Measurements from ENCODE around the gene TNMD.

Gene TNMD

DNA sequence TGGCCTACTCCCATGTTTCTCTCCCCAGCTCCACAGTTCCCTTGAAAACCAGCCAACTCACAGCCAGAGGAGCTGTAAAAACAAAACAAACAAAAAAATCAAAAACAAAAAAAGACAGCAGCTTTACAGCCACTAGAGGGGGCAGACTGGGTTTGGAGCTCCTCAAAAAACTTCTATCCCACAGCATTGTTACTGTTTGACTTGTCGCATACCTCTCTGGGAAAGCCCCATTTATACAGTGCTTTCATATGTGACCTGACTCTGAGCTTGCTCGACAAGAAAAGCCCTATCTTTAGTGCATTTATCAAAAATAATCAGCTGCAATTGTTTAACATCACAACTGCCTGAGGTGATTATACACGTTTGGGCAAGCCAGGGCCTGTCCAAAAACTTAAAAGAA is 30.3 kb downstream of the TNMD start:
- POLR2A ChIA-PET, result interaction anchor here (0.5 kb wide), 1 partner anchor 36 kb away, joined by 6 read pairs; no protein-coding TSS in a partner anchor
- TF ChIP-seq CTCF (IDR thresholded peaks at IDR 0.05; ENCODE audit: control extremely low read depth, extremely low read depth, low read depth, missing control alignments), result peak; percentile 32
- peak; percentile 38 for DNase-seq (ENCODE audit: extremely low spot score)
- CTCF ChIA-PET, result interaction anchor here (1.0 to 1.6 kb wide), 5 partner anchors 11 to 24 kb away, joined by 3 to 6 read pairs (median 5); no protein-coding TSS in a partner anchor

- DNase-seq (ENCODE audit: extremely low spot score), result no peak
- ChIA-PET POLR2A (no interaction called here), CTCF (no interaction called here)
- TF ChIP-seq CTCF (IDR thresholded peaks at IDR 0.05; ENCODE audit: control extremely low read depth, extremely low read depth, low read depth, missing control alignments), result no peak
These were observed 38.3 kb downstream of the TNMD start for GRCh38 chrX:100623001-100623400.

DNA sequence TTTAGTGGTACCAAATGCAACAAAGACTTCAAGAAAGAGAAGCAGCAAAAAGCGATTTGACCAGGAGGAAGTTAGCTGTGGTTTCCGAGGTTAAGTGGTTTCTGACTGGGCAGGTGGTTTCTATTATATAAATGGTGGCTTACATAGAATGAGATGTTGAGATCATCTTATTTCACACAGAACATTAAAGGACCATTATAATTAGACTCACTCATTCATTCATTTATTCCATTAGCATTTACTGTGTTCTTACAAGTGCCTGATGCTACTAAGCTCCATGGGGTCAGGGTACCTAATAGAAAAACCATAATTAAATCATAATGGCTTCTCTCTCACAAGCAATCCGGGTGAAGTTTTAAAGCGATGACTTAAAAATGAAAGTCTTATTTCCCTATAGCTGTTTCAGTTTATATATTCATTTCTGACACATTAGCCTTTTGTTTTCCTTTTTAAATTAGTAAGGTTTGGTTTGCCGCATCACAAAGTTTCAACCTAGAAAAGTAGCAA is 41.3 kb downstream of the TNMD start:
- ChIA-PET CTCF (interaction anchor here (1.0 to 1.8 kb wide), 4 partner anchors 11 to 114 kb away, joined by 3 to 5 read pairs (median 3); partner anchors contain the start of gene SRPX2), POLR2A (no interaction called here)
- DNase-seq (ENCODE audit: extremely low spot score), result peak; percentile 45
- TF ChIP-seq CTCF (IDR thresholded peaks at IDR 0.05; ENCODE audit: control extremely low read depth, extremely low read depth, low read depth, missing control alignments), result no peak

- POLR2A ChIA-PET, result no interaction called here
- CTCF ChIA-PET, result no interaction called here
- DNase-seq (ENCODE audit: extremely low spot score), result no peak
These were observed 50.3 kb downstream of the TNMD start for GRCh38 chrX:100635040-100635439.

DNA sequence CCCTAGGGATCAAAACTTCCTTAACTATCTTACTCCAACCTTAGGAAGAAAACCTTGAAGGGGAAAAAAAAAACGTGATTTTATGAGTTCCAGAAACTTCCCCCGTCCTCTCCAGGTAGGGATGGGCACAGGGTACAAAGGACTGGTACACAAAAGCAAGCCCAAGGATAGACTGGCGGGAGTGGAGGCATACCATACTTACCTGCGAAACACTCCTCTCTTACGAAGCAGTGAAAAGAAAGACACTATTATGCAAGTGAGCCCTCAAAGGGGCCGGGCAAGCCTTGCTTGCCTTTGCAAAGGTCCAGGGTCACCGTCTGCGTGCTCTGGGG is 51.2 kb downstream of the TNMD start:
- no peak for TF ChIP-seq CTCF (IDR thresholded peaks at IDR 0.05; ENCODE audit: control extremely low read depth, extremely low read depth, low read depth, missing control alignments)
- CTCF ChIA-PET, result no interaction called here
- no peak for DNase-seq (ENCODE audit: extremely low spot score)
- POLR2A ChIA-PET, result no interaction called here

More at GRCh38 chrX:100635040-100635439, 50.3 kb downstream of the TNMD start:
- no peak for TF ChIP-seq CTCF (IDR thresholded peaks at IDR 0.05; ENCODE audit: control extremely low read depth, extremely low read depth, low read depth, missing control alignments)

DNA sequence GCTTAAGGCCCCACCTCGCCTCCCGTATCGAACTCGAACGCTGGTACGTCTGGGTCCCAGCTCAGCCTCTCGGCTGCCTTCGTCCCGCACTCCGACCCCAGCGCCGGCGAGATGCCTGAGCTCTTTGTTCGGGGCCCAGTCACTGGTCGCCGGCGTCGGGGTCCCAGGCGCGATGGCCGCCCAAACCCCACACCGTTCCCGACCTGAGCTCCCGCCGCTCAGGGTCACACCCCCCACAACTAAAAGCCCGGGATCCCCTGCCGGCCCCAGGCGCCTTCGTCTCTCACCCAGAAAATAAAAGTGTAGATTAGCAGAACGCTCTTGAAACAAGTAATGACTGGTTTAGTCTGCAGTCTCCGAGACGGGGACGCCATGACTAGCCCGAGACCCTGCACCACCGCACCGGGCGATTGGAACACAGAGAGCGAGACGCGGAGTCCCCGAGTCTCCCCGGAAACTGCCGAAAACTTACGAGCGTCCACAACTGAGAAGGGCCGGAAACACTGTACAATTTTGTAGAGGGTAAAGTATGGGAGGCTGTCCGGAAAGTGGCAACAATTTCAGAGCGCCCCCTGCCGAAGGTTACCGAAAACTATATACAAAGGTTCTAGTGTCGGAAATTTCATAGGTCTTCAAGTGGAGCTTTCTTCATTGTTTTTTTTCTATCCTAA is 51.7 kb downstream of the TNMD start, which contains the start of gene TSPAN6:
Gene TSPAN6 (minus strand): TSS at position 486 of the 671 bp plus-strand sequence. CDS start 112 bp downstream, at position 374.
- CTCF ChIA-PET, result interaction anchor here (0.8 to 2.2 kb wide), 5 partner anchors 11 to 132 kb away, joined by 3 to 6 read pairs (median 5); no protein-coding TSS in a partner anchor
- peak; percentile 25 for TF ChIP-seq CTCF (IDR thresholded peaks at IDR 0.05; ENCODE audit: control extremely low read depth, extremely low read depth, low read depth, missing control alignments)
- POLR2A ChIA-PET, result no interaction called here

More for the DNA sequence above, 51.7 kb downstream of the TNMD start, which contains the start of gene TSPAN6:
- peak; percentile 64 for DNase-seq (ENCODE audit: extremely low spot score)
